ENCODE measurements around the gene PXDN.

DNA sequence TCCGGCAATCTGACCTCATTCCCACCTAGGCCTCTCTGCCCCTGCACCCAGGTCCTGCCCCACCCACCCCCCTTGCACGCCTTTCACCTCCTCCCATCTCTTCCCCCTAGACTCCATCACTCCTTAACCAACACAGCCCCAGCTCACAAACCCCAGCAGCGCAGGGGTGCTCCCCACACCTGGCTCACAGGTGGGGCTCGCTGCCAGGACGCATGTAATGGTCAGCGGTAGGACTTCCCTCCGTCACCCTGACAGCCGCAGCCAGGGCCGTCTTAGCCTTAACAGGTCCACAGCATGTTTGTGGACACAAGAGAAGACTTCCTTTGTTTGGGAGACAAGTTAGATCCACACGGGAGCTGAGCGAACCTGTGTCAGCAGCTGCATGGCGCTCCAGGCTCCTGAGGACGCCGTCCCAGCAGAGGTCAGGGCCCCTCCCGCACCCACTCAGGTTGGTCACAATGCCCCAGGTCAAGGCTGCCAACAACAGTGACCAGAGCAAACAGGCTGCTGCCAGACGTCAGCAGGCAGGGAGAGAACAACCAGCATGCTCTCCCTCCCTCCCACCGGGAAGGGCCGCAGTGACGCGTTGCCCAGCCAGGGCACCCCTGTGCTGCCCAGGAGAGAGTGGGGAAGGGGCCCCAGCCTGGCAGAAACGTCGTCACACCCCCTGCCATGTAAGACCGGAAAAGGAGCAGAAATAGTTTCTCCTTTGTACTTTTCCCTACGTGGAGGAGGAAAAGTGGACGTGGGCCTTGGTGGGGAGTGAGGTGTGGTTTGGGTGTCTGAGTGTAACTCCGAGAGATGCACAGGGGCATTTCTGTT is 68.0 kb downstream of the PXDN start:
- TF ChIP-seq, protein P1, sequence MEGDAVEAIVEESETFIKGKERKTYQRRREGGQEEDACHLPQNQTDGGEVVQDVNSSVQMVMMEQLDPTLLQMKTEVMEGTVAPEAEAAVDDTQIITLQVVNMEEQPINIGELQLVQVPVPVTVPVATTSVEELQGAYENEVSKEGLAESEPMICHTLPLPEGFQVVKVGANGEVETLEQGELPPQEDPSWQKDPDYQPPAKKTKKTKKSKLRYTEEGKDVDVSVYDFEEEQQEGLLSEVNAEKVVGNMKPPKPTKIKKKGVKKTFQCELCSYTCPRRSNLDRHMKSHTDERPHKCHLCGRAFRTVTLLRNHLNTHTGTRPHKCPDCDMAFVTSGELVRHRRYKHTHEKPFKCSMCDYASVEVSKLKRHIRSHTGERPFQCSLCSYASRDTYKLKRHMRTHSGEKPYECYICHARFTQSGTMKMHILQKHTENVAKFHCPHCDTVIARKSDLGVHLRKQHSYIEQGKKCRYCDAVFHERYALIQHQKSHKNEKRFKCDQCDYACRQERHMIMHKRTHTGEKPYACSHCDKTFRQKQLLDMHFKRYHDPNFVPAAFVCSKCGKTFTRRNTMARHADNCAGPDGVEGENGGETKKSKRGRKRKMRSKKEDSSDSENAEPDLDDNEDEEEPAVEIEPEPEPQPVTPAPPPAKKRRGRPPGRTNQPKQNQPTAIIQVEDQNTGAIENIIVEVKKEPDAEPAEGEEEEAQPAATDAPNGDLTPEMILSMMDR (IDR thresholded peaks at IDR 0.05) = no peak
- TF ChIP-seq POLR2A (IDR thresholded peaks at IDR 0.05) = no peak
